Body of pancreas (tissue), 4 donors: ENCODE measurements around the gene CIAO2B. TPM values are rescaled to one million over a fixed set of nuclear protein-coding genes. Genes with fewer than 3 reads are reported as not detected.
"Not testable (repeated sequence)": the region's sequence is repeated elsewhere in the genome, so short reads cannot be mapped to it uniquely, and the experiment has no call there.

Experiments
- ATAC-seq: fragments of 150-250 bp; one replicate; pipeline ENCODE4 v1.9.1; 2016
- DNase-seq, 4 donors: peaks; one replicate each; pipeline ENCODE4 v3.0.0-alpha.2; 2019
- H3K27ac ChIP-seq, 4 donors: fragments of 200-600 bp; sonication (generic); 1 replicate in 3 of 4; 2 replicates in 1 of 4; pipeline versions ENCODE4 v1.5.1 to v1.6.1; 2016 to 2019; ENCODE audit warnings: mild to moderate bottlenecking in 1 of 4, mixed read lengths in 1 of 4, moderate library complexity in 1 of 4
- H3K27me3 ChIP-seq, 2 donors: fragments of 200-600 bp; sonication (generic); one replicate each; pipeline ENCODE4 v1.6.0; 2016; ENCODE audit warnings: mild to moderate bottlenecking in 1 of 2
- H3K36me3 ChIP-seq, 2 donors: fragments of 200-600 bp; sonication (generic); replicated peaks in 1 of 2; 2 replicates each; pipeline ENCODE4 v1.5.1; 2016; ENCODE audit warnings: low read depth in 2 of 2; ENCODE audit not compliant: insufficient read depth in 1 of 2
- H3K4me1 ChIP-seq: fragments of 200-600 bp; sonication (generic); one replicate; pipeline ENCODE4 v1.6.0; 2016
- H3K4me3 ChIP-seq, 2 donors: fragments of 200-600 bp; sonication (generic); 1 replicate in 1 of 2; 2 replicates in 1 of 2; pipeline ENCODE4 v1.5.1; 2016 to 2019
- H3K9me3 ChIP-seq, 3 donors: fragments of 200-600 bp; sonication (generic); 1 replicate in 2 of 3; 2 replicates in 1 of 3; pipeline ENCODE4 v1.5.1; 2016
- CTCF ChIP-seq, 7 experiments: fragments of 450-650 bp in 4 of 7; fragments of 200-600 bp in 3 of 7; sonication (generic) in 3 of 7; IDR thresholded peaks; one replicate each; pipeline ENCODE4 v1.5.1; 2016 to 2019; ENCODE audit warnings: antibody characterized with exemption in 7 of 7
- POLR2A ChIP-seq, 3 donors: fragments of 450-650 bp; IDR thresholded peaks; one replicate each; pipeline ENCODE4 v1.6.1; 2016; ENCODE audit warnings: antibody characterized with exemption in 3 of 3, mild to moderate bottlenecking in 2 of 3
- WGBS, 2 donors: methylation state at CpG; one replicate each; pipeline ENCODE4 v1.1.5; 2017; 5-methylcytosine and 5-hydroxymethylcytosine counted together
- intact Hi-C: fragments of 100-400 bp; cut with DNase I; formaldehyde crosslinking; loops from one replicate; pipeline ENCODE4 v1.15.1; 2023
- total RNA-seq, 2 donors: library from RNA; depleted of rRNA; stranded (reverse); fragments of >200 nt; gene quantifications; one replicate each; pipeline ENCODE4 v1.1.0, GENCODE V29; 2016

Gene CIAO2B
- total RNA-seq, 2 donors from 2014 or later: 7.6 to 15.3 TPM

- no peaks in the 10 kb centered on the region for H3K9me3 ChIP-seq
- peaks cover 38% of the 10 kb centered on the region for H3K4me1 ChIP-seq
- TF ChIP-seq CTCF (IDR thresholded peaks at IDR 0.05): no peak
- no peak for TF ChIP-seq POLR2A (IDR thresholded peaks at IDR 0.05)
- H3K27ac ChIP-seq: no peak overlapping the region
- 88 to 100% methylated on average over 1 to 10 of the region's 10 CpGs for WGBS, 2 donors
- H3K36me3 ChIP-seq: peaks cover 10 to 14% of the 10 kb centered on the region in 2 donors
- H3K27me3 ChIP-seq: no peaks in the 10 kb centered on the region
- H3K4me3 ChIP-seq: no peak overlapping the region
- DNase-seq (no peak), ATAC-seq (no peak)
- intact Hi-C loops: no loop called here
Measured at GRCh38 chr16:66937725-66938337, 3.6 kb upstream of the CIAO2B start.

- H3K27ac ChIP-seq: no peak overlapping the region
- peaks cover 45% of the 10 kb centered on the region for H3K4me1 ChIP-seq
- 83 to 89% methylated on average over 4 of the region's 4 CpGs for WGBS, 2 donors
Measured at GRCh38 chr16:66936889-66937554, 2.8 kb upstream of the CIAO2B start.

GRCh38 chr16:66936462-66936861, 2.3 kb upstream of the CIAO2B start:
- no peak for TF ChIP-seq POLR2A (IDR thresholded peaks at IDR 0.05)
- TF ChIP-seq CTCF (IDR thresholded peaks at IDR 0.05): no peak
- peak in 1 of 4 donors; percentile 21 for DNase-seq

More at GRCh38 chr16:66936889-66937554, 2.8 kb upstream of the CIAO2B start:
- Histone ChIP-seq H3K9me3 (no peaks in the 10 kb centered on the region), H3K4me3 (no peak overlapping the region), H3K36me3 (peaks cover 8% of the 10 kb centered on the region in 2 donors), H3K27me3 (no peaks in the 10 kb centered on the region)
- intact Hi-C loops: no loop called here
- ATAC-seq: no peak
- DNase-seq: no peak
- TF ChIP-seq POLR2A (IDR thresholded peaks at IDR 0.05) (no peak), CTCF (IDR thresholded peaks at IDR 0.05) (no peak)

GRCh38 chr16:66935314-66936011, 1.3 kb upstream of the CIAO2B start, which contains the start of gene CES2:
TSS of gene CES2 (plus strand) at chr16:66935516. CDS start at chr16:66935636, 120 bp downstream.
- peak; percentile 74 to 82 (median 80) for DNase-seq
- Histone ChIP-seq H3K36me3 (no peaks in the 10 kb centered on the region), H3K4me1 (peaks cover 45% of the 10 kb centered on the region), H3K27me3 (no peaks in the 10 kb centered on the region), H3K9me3 (no peaks in the 10 kb centered on the region), H3K4me3 (peak within 1 kb of the TSS; percentile 81 to 100), H3K27ac (peak within 1 kb of the TSS; percentile 91 to 92 (median 92))
- 28 to 43% methylated on average over 14 to 40 of the region's 44 CpGs for WGBS, 2 donors
- intact Hi-C loops: no loop called here
- TF ChIP-seq POLR2A (IDR thresholded peaks at IDR 0.05): peak; percentile 24 to 45 (median 36)
- TF ChIP-seq CTCF (IDR thresholded peaks at IDR 0.05): no peak
- peak; percentile 67 for ATAC-seq

More at GRCh38 chr16:66936462-66936861, 2.3 kb upstream of the CIAO2B start:
- peaks cover 2 to 5% of the 10 kb centered on the region in 2 donors for H3K36me3 ChIP-seq
- no peaks in the 10 kb centered on the region for H3K27me3 ChIP-seq
- no peak overlapping the region for H3K27ac ChIP-seq
- intact Hi-C loops: no loop called here
- H3K9me3 ChIP-seq: no peaks in the 10 kb centered on the region
- no peak overlapping the region for H3K4me3 ChIP-seq
- peaks cover 45% of the 10 kb centered on the region for H3K4me1 ChIP-seq
- no peak for ATAC-seq
- WGBS, 2 donors: 53 to 61% methylated on average over 6 of the region's 6 CpGs

- H3K36me3 ChIP-seq, H3K9me3 ChIP-seq, DNase-seq, intact Hi-C loops, H3K27me3 ChIP-seq: not testable (repeated sequence)
- 0% methylated on average over 9 to 24 of the region's 24 CpGs for WGBS, 2 donors
- peaks cover 45% of the 10 kb centered on the region for H3K4me1 ChIP-seq
- peak; percentile 2 for ATAC-seq
- peak overlapping the region; percentile 81 to 100 for H3K4me3 ChIP-seq
- H3K27ac ChIP-seq: peak overlapping the region; percentile 91 to 92 (median 92)
Measured at GRCh38 chr16:66934839-66935313, 674 bp upstream of the CIAO2B start.
